ENCODE results near the gene CDK18.

- TF ChIP-seq, protein P1, sequence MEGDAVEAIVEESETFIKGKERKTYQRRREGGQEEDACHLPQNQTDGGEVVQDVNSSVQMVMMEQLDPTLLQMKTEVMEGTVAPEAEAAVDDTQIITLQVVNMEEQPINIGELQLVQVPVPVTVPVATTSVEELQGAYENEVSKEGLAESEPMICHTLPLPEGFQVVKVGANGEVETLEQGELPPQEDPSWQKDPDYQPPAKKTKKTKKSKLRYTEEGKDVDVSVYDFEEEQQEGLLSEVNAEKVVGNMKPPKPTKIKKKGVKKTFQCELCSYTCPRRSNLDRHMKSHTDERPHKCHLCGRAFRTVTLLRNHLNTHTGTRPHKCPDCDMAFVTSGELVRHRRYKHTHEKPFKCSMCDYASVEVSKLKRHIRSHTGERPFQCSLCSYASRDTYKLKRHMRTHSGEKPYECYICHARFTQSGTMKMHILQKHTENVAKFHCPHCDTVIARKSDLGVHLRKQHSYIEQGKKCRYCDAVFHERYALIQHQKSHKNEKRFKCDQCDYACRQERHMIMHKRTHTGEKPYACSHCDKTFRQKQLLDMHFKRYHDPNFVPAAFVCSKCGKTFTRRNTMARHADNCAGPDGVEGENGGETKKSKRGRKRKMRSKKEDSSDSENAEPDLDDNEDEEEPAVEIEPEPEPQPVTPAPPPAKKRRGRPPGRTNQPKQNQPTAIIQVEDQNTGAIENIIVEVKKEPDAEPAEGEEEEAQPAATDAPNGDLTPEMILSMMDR (IDR thresholded peaks at IDR 0.05; ENCODE audit: low read length): no peak
- TF ChIP-seq EZH2phosphoT487 (IDR thresholded peaks at IDR 0.05; ENCODE audit: low read length): no peak
- no peak for TF ChIP-seq EZH2 (optimal IDR thresholded peaks at IDR 0.05; ENCODE audit: low read depth, low read length)
Measured at GRCh38 chr1:205458777-205459566, 45.5 kb upstream of the CDK18 start.
